ENCODE measurements around the gene KRTAP10-6. TPM values are rescaled to one million over a fixed set of nuclear protein-coding genes. Genes with fewer than 3 reads are reported as not detected.
A peak's percentile ranks its signal among the peaks of the same experiment; 100 is the strongest.

Gene KRTAP10-6
- total and polyA plus RNA-seq, 2 donors from 2014 or later = not detected

DNA sequence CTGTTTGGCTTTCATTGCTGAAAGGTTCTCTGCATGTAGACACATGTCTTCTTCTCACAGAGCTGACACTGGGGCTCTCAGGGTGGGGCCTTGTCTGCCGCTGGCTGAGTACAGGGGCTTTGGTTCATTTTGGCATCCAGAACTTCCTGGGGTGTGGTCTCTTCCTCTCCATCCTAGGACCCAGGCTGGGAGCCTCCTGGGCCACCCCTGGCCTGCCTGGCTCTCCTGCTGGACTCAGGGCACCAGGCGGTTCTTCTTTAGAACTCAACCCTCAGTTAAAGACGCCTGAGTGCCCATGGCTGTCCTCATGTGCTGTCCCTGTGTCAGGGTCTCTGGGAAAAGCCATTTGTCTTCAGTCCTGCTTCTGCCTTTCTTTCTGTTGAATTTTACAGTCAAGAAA lies 6.4 kb downstream of the KRTAP10-6 start:
- H3K27me3 ChIP-seq (ENCODE audit: control insufficient read depth, insufficient read depth, low read length) = no peaks in the 10 kb centered on the region
- H3K9me3 ChIP-seq (ENCODE audit: control insufficient read depth in 2 of 3, insufficient read depth in 1 of 3, low read length in 3 of 3) = peaks cover 0 to 1% (median 0%) of the 10 kb centered on the region in 3 donors
- no peaks in the 10 kb centered on the region for H3K4me1 ChIP-seq (ENCODE audit: control insufficient read depth in 2 of 3, insufficient read depth in 2 of 3, low read depth in 1 of 3, low read length in 3 of 3)
- H3K9ac ChIP-seq (ENCODE audit: low read length in 3 of 3) = no peak overlapping the region
- intact Hi-C loops (cut with DNase I) = no loop called here
- H3K36me3 ChIP-seq (ENCODE audit: control insufficient read depth in 2 of 3, insufficient read depth in 3 of 3, low read length in 3 of 3) = no peaks in the 10 kb centered on the region
- no peak overlapping the region for H3K27ac ChIP-seq (ENCODE audit: low read depth in 2 of 2, low read length in 2 of 2)
- no peak overlapping the region for H3K4me3 ChIP-seq (ENCODE audit: low read length in 3 of 3)
- FAIRE-seq (no peak), DNase-seq (no peak)
- TF ChIP-seq, protein P1, sequence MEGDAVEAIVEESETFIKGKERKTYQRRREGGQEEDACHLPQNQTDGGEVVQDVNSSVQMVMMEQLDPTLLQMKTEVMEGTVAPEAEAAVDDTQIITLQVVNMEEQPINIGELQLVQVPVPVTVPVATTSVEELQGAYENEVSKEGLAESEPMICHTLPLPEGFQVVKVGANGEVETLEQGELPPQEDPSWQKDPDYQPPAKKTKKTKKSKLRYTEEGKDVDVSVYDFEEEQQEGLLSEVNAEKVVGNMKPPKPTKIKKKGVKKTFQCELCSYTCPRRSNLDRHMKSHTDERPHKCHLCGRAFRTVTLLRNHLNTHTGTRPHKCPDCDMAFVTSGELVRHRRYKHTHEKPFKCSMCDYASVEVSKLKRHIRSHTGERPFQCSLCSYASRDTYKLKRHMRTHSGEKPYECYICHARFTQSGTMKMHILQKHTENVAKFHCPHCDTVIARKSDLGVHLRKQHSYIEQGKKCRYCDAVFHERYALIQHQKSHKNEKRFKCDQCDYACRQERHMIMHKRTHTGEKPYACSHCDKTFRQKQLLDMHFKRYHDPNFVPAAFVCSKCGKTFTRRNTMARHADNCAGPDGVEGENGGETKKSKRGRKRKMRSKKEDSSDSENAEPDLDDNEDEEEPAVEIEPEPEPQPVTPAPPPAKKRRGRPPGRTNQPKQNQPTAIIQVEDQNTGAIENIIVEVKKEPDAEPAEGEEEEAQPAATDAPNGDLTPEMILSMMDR (IDR thresholded peaks at IDR 0.05; ENCODE audit: borderline replicate concordance, extremely low read depth, insufficient read depth) = no peak

DNA sequence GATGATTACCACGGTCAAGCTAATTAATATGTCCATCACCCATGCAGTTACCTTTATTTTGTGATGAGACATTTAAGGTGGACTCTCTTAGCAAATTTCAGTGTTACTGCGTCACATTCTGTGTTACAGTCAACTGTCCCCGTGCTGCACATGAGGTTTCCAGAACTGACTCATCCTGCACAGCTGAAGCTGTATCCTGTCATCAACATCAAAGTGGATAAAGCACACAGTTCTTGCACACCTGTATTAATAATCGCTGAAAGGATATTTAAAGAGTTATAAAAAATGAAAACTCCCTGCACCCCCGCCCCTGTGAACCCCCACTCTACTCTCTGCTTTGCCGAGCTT lies 8.5 kb downstream of the KRTAP10-6 start:
- H3K9ac ChIP-seq (ENCODE audit: low read length in 3 of 3) = no peak overlapping the region
- TF ChIP-seq, protein P1 (IDR thresholded peaks at IDR 0.05; ENCODE audit: borderline replicate concordance, extremely low read depth, insufficient read depth) = no peak
- H3K36me3 ChIP-seq (ENCODE audit: control insufficient read depth in 2 of 3, insufficient read depth in 3 of 3, low read length in 3 of 3) = no peaks in the 10 kb centered on the region
- H3K27ac ChIP-seq (ENCODE audit: low read depth in 2 of 2, low read length in 2 of 2) = no peak overlapping the region
- H3K4me1 ChIP-seq (ENCODE audit: control insufficient read depth in 2 of 3, insufficient read depth in 2 of 3, low read depth in 1 of 3, low read length in 3 of 3) = no peaks in the 10 kb centered on the region
- H3K9me3 ChIP-seq (ENCODE audit: control insufficient read depth in 2 of 3, insufficient read depth in 1 of 3, low read length in 3 of 3) = peaks cover 0 to 2% (median 0%) of the 10 kb centered on the region in 3 donors
- FAIRE-seq (no peak), DNase-seq (no peak)
- H3K27me3 ChIP-seq (ENCODE audit: control insufficient read depth, insufficient read depth, low read length) = no peaks in the 10 kb centered on the region
- intact Hi-C loops (cut with DNase I) = no loop called here
- no peak overlapping the region for H3K4me3 ChIP-seq (ENCODE audit: low read length in 3 of 3)

DNA sequence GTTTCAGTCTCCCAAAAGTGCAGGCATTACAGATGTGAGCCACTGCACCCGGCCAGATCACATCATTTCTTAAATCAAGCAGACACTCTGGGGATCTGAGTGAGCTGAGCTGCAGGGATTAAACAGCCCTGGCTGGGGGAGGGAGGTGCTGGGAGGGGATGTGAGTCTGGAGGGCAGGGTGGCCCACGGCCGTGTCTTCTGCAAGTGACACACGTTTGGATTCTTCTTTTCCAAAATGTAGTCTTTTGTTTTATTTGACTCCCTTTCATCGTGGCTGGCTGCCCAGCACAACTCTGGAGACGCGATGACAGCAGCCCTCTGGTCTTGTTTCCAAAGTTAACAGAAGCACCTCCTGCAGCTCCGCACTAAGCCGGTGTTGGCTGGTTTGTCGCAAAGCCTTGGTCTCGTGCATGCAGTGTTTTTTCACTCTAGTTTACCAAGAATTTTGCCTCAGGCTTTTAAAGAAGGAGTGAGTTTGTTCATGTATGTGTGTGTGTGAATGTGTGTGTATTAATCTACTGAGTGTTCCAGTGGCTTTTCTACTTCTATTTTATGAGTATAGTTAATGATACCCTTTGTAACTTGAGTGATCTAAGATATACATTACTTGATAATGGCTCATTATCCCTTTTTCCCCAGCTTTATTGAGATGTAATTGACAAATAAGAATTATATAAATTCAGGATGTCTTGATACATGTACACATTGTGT lies 9.1 kb downstream of the KRTAP10-6 start:
- H3K27me3 ChIP-seq (ENCODE audit: control insufficient read depth, insufficient read depth, low read length) = no peaks in the 10 kb centered on the region
- no peak overlapping the region for H3K9ac ChIP-seq (ENCODE audit: low read length in 3 of 3)
- H3K36me3 ChIP-seq (ENCODE audit: control insufficient read depth in 2 of 3, insufficient read depth in 3 of 3, low read length in 3 of 3) = no peaks in the 10 kb centered on the region
- intact Hi-C loops (cut with DNase I) = no loop called here
- DNase-seq (peak in 3 of 5 donors; percentile 57 to 78 (median 61)), FAIRE-seq (no peak)
- TF ChIP-seq, protein P1 (IDR thresholded peaks at IDR 0.05; ENCODE audit: borderline replicate concordance, extremely low read depth, insufficient read depth) = no peak
- H3K4me1 ChIP-seq (ENCODE audit: control insufficient read depth in 2 of 3, insufficient read depth in 2 of 3, low read depth in 1 of 3, low read length in 3 of 3) = no peaks in the 10 kb centered on the region
- no peak overlapping the region for H3K27ac ChIP-seq (ENCODE audit: low read depth in 2 of 2, low read length in 2 of 2)
- H3K9me3 ChIP-seq (ENCODE audit: control insufficient read depth in 2 of 3, insufficient read depth in 1 of 3, low read length in 3 of 3) = peaks cover 0 to 2% (median 0%) of the 10 kb centered on the region in 3 donors
- H3K4me3 ChIP-seq (ENCODE audit: low read length in 3 of 3) = no peak overlapping the region

Data from kidney (tissue), 14 donors.